Esophagus squamous epithelium (tissue), 5 donors: ENCODE measurements around the gene ITGAX. TPM values are rescaled to one million over a fixed set of nuclear protein-coding genes. Genes with fewer than 3 reads are reported as not detected.
A peak's percentile ranks its signal among the peaks of the same experiment; 100 is the strongest.

Experiments used
- DNase-seq: peaks from one replicate; lab custom pipeline; 2025; lab: John Stamatoyannopoulos, UW
- H3K27ac ChIP-seq, 4 donors: fragments of 200-600 bp; sonication (generic); one replicate each; pipeline ENCODE4 v1.5.1; 2016 to 2019; ENCODE audit warnings: mild to moderate bottlenecking in 1 of 4
- H3K27me3 ChIP-seq, 4 donors: fragments of 200-600 bp; sonication (generic); 1 replicate in 3 of 4; 2 replicates in 1 of 4; pipeline versions ENCODE4 v1.5.1 to v1.6.0; 2017 to 2021; ENCODE audit warnings: antibody characterized with exemption in 1 of 4
- H3K36me3 ChIP-seq, 3 donors: fragments of 200-600 bp; sonication (generic); one replicate each; pipeline ENCODE4 v1.5.1; 2016 to 2019
- H3K4me1 ChIP-seq, 3 donors: fragments of 200-600 bp; sonication (generic); one replicate each; pipeline ENCODE4 v1.5.1; 2017 to 2019
- H3K4me3 ChIP-seq, 4 donors: fragments of 200-600 bp; sonication (generic); 1 replicate in 3 of 4; 2 replicates in 1 of 4; pipeline ENCODE4 v1.5.1; 2016 to 2019; ENCODE audit warnings: mild to moderate bottlenecking in 2 of 4, moderate library complexity in 1 of 4
- H3K9me3 ChIP-seq, 3 donors: fragments of 200-600 bp; sonication (generic); one replicate each; pipeline ENCODE4 v1.5.1; 2016 to 2019
- CTCF ChIP-seq, 6 experiments: fragments of 450-650 bp in 4 of 6; fragments of 200-600 bp in 2 of 6; sonication (generic) in 2 of 6; IDR thresholded peaks; one replicate each; pipeline ENCODE4 v1.5.1; 2016 to 2019; ENCODE audit warnings: antibody characterized with exemption in 6 of 6, mild to moderate bottlenecking in 4 of 6, moderate library complexity in 4 of 6
- POLR2A ChIP-seq, 4 donors: fragments of 450-650 bp; IDR thresholded peaks; one replicate each; pipeline ENCODE4 v1.6.1; 2017; ENCODE audit warnings: antibody characterized with exemption in 4 of 4, mild to moderate bottlenecking in 4 of 4, moderate library complexity in 3 of 4
- WGBS, 2 donors: methylation state at CpG; one replicate each; pipeline ENCODE4 v1.1.5; 2018; 5-methylcytosine and 5-hydroxymethylcytosine counted together
- intact Hi-C: fragments of 100-400 bp; cut with DNase I; formaldehyde crosslinking; loops from one replicate; pipeline ENCODE4 v1.15.0; 2022
- total RNA-seq, 4 donors: library from RNA; depleted of rRNA; stranded (reverse); fragments of >200 nt; gene quantifications; one replicate each; pipeline ENCODE4 v1.1.0, GENCODE V29; 2016
- donor health status: DM: yes; HTN: yes; CAD: no.

Gene ITGAX
- total RNA-seq, 4 donors from 2014 or later = 0.82 to 4.5 (median 1.8) TPM

- TF ChIP-seq POLR2A (IDR thresholded peaks at IDR 0.05) (no peak), CTCF (IDR thresholded peaks at IDR 0.05) (no peak)
- intact Hi-C loops = no loop called here
- H3K27ac ChIP-seq = no peak overlapping the region
- no peak overlapping the region for H3K4me3 ChIP-seq
- peaks cover 3 to 20% (median 4%) of the 10 kb centered on the region in 3 donors for H3K4me1 ChIP-seq
- H3K9me3 ChIP-seq = no peaks in the 10 kb centered on the region
- DNase-seq = no peak
- WGBS, 2 donors = 54 to 61% methylated on average over 3 to 7 of the region's 8 CpGs
- no peaks in the 10 kb centered on the region for H3K36me3 ChIP-seq
- peaks cover 5 to 73% (median 14%) of the 10 kb centered on the region in 4 donors for H3K27me3 ChIP-seq
Observed at GRCh38 chr16:31330553-31330890, 24.5 kb upstream of the ITGAX start.

GRCh38 chr16:31331141-31331764 lies 23.7 kb upstream of the ITGAX start:
- Histone ChIP-seq H3K4me3 (peak overlapping the region; percentile 4 to 57 (median 34)), H3K27ac (no peak overlapping the region), H3K36me3 (no peaks in the 10 kb centered on the region), H3K27me3 (peaks cover 5 to 80% (median 14%) of the 10 kb centered on the region in 4 donors), H3K4me1 (peaks cover 3 to 20% (median 4%) of the 10 kb centered on the region in 3 donors), H3K9me3 (no peaks in the 10 kb centered on the region)
- intact Hi-C loops = no loop called here
- TF ChIP-seq POLR2A (IDR thresholded peaks at IDR 0.05) = no peak
- TF ChIP-seq CTCF (IDR thresholded peaks at IDR 0.05) = no peak
- no peak for DNase-seq
- WGBS, 2 donors = 0 to 37% methylated on average over 2 to 5 of the region's 46 CpGs

- peaks cover 5 to 86% (median 14%) of the 10 kb centered on the region in 4 donors for H3K27me3 ChIP-seq
Observed at GRCh38 chr16:31331807-31332301, 23.1 kb upstream of the ITGAX start.

GRCh38 chr16:31332544-31332943 lies 22.4 kb upstream of the ITGAX start:
- Histone ChIP-seq H3K4me3 (no peak overlapping the region), H3K27ac (no peak overlapping the region), H3K9me3 (no peaks in the 10 kb centered on the region), H3K4me1 (peaks cover 3 to 20% (median 4%) of the 10 kb centered on the region in 3 donors), H3K27me3 (peaks cover 5 to 93% (median 14%) of the 10 kb centered on the region in 4 donors), H3K36me3 (no peaks in the 10 kb centered on the region)
- WGBS, 2 donors = 93 to 96% methylated on average over 4 of the region's 4 CpGs
- no peak for TF ChIP-seq POLR2A (IDR thresholded peaks at IDR 0.05)
- TF ChIP-seq CTCF (IDR thresholded peaks at IDR 0.05) = no peak
- intact Hi-C loops = no loop called here
- no peak for DNase-seq

More at GRCh38 chr16:31331807-31332301, 23.1 kb upstream of the ITGAX start:
- peaks cover 3 to 20% (median 4%) of the 10 kb centered on the region in 3 donors for H3K4me1 ChIP-seq
- no peak for DNase-seq
- H3K4me3 ChIP-seq = peak overlapping the region in 1 of 4 donors; percentile 57
- TF ChIP-seq CTCF (IDR thresholded peaks at IDR 0.05) = no peak
- no peak for TF ChIP-seq POLR2A (IDR thresholded peaks at IDR 0.05)
- WGBS, 2 donors = 64 to 72% methylated on average over 12 to 21 of the region's 23 CpGs
- intact Hi-C loops = no loop called here
- no peaks in the 10 kb centered on the region for H3K9me3 ChIP-seq
- H3K27ac ChIP-seq = no peak overlapping the region
- no peaks in the 10 kb centered on the region for H3K36me3 ChIP-seq
